Measurements from ENCODE around the gene ARHGEF3.
"Not testable (repeated sequence)": the region's sequence is repeated elsewhere in the genome, so short reads cannot be mapped to it uniquely, and the experiment has no call there.

The ARHGEF3 gene

GRCh38 chr3:56763233-56763632 is 38.5 kb downstream of the ARHGEF3 start:
- TF ChIP-seq POLR2AphosphoS5 (IDR thresholded peaks at IDR 0.05; ENCODE audit: borderline replicate concordance, low read depth, low read length) (no peak), FOXP2 (optimal IDR thresholded peaks at IDR 0.05; ENCODE audit: control extremely low read depth, extremely low read length, insufficient read depth) (no peak), EZH2 (IDR thresholded peaks at IDR 0.05) (no peak)
- DNase-seq (ENCODE audit: low read depth, low spot score), result no peak
- Histone ChIP-seq H3K9me3 (ENCODE audit: low read depth, low read length) (no peaks in the 10 kb centered on the region), H3K4me3 (no peak overlapping the region), H3K9ac (ENCODE audit: insufficient read length) (no peak overlapping the region), H3K36me3 (ENCODE audit: insufficient read depth, low read length) (no peaks in the 10 kb centered on the region), H3K27ac (no peak overlapping the region)

- H3K36me3 ChIP-seq (ENCODE audit: insufficient read depth, low read length), result no peaks in the 10 kb centered on the region
- no peak overlapping the region for H3K4me3 ChIP-seq
- no peak for DNase-seq (ENCODE audit: low read depth, low spot score)
- TF ChIP-seq POLR2AphosphoS5 (IDR thresholded peaks at IDR 0.05; ENCODE audit: borderline replicate concordance, low read depth, low read length), result no peak
- no peak for TF ChIP-seq EZH2 (IDR thresholded peaks at IDR 0.05)
- no peak for TF ChIP-seq FOXP2 (optimal IDR thresholded peaks at IDR 0.05; ENCODE audit: control extremely low read depth, extremely low read length, insufficient read depth)
- no peak overlapping the region for H3K9ac ChIP-seq (ENCODE audit: insufficient read length)
- H3K9me3 ChIP-seq (ENCODE audit: low read depth, low read length), result no peaks in the 10 kb centered on the region
- no peak overlapping the region for H3K27ac ChIP-seq
Measured at GRCh38 chr3:56762718-56763117, 39.0 kb downstream of the ARHGEF3 start.

- TF ChIP-seq EZH2 (IDR thresholded peaks at IDR 0.05) (no peak), FOXP2 (optimal IDR thresholded peaks at IDR 0.05; ENCODE audit: control extremely low read depth, extremely low read length, insufficient read depth) (no peak), POLR2AphosphoS5 (IDR thresholded peaks at IDR 0.05; ENCODE audit: borderline replicate concordance, low read depth, low read length) (no peak)
- Histone ChIP-seq H3K4me3 (no peak overlapping the region), H3K36me3 (ENCODE audit: insufficient read depth, low read length) (no peaks in the 10 kb centered on the region), H3K27ac (no peak overlapping the region), H3K9ac (ENCODE audit: insufficient read length) (no peak overlapping the region), H3K9me3 (ENCODE audit: low read depth, low read length) (no peaks in the 10 kb centered on the region)
- no peak for DNase-seq (ENCODE audit: low read depth, low spot score)
Measured at GRCh38 chr3:56761887-56762651, 39.7 kb downstream of the ARHGEF3 start.

GRCh38 chr3:56761023-56761422 is 40.7 kb downstream of the ARHGEF3 start:
- Histone ChIP-seq H3K27ac (no peak overlapping the region), H3K9ac (ENCODE audit: insufficient read length) (no peak overlapping the region), H3K9me3 (ENCODE audit: low read depth, low read length) (no peaks in the 10 kb centered on the region), H3K4me3 (no peak overlapping the region), H3K36me3 (ENCODE audit: insufficient read depth, low read length) (no peaks in the 10 kb centered on the region)
- DNase-seq (ENCODE audit: low read depth, low spot score), result no peak
- no peak for TF ChIP-seq EZH2 (IDR thresholded peaks at IDR 0.05)
- no peak for TF ChIP-seq POLR2AphosphoS5 (IDR thresholded peaks at IDR 0.05; ENCODE audit: borderline replicate concordance, low read depth, low read length)
- TF ChIP-seq FOXP2 (optimal IDR thresholded peaks at IDR 0.05; ENCODE audit: control extremely low read depth, extremely low read length, insufficient read depth), result no peak

- TF ChIP-seq FOXP2 (optimal IDR thresholded peaks at IDR 0.05; ENCODE audit: control extremely low read depth, extremely low read length, insufficient read depth), result no peak
- TF ChIP-seq POLR2AphosphoS5 (IDR thresholded peaks at IDR 0.05; ENCODE audit: borderline replicate concordance, low read depth, low read length), result no peak
- TF ChIP-seq EZH2 (IDR thresholded peaks at IDR 0.05), result no peak
- Histone ChIP-seq H3K9me3 (ENCODE audit: low read depth, low read length) (no peaks in the 10 kb centered on the region), H3K27ac (no peak overlapping the region), H3K36me3 (ENCODE audit: insufficient read depth, low read length) (no peaks in the 10 kb centered on the region), H3K4me3 (no peak overlapping the region), H3K9ac (ENCODE audit: insufficient read length) (no peak overlapping the region)
- DNase-seq (ENCODE audit: low read depth, low spot score), result no peak
Measured at GRCh38 chr3:56759532-56759931, 42.2 kb downstream of the ARHGEF3 start.

- no peak overlapping the region for H3K9ac ChIP-seq (ENCODE audit: insufficient read length)
Measured at GRCh38 chr3:56758539-56758981, 43.2 kb downstream of the ARHGEF3 start.

GRCh38 chr3:56758042-56758441 is 43.7 kb downstream of the ARHGEF3 start:
- not testable (repeated sequence) for DNase-seq (ENCODE audit: low read depth, low spot score); H3K27ac ChIP-seq; H3K9me3 ChIP-seq (ENCODE audit: low read depth, low read length); H3K9ac ChIP-seq (ENCODE audit: insufficient read length); H3K36me3 ChIP-seq (ENCODE audit: insufficient read depth, low read length); H3K4me3 ChIP-seq

More at GRCh38 chr3:56758539-56758981, 43.2 kb downstream of the ARHGEF3 start:
- H3K36me3 ChIP-seq (ENCODE audit: insufficient read depth, low read length), result no peaks in the 10 kb centered on the region
- H3K27ac ChIP-seq, result no peak overlapping the region
- no peak for DNase-seq (ENCODE audit: low read depth, low spot score)
- no peak overlapping the region for H3K4me3 ChIP-seq
- no peaks in the 10 kb centered on the region for H3K9me3 ChIP-seq (ENCODE audit: low read depth, low read length)
- no peak for TF ChIP-seq EZH2 (IDR thresholded peaks at IDR 0.05)
- TF ChIP-seq FOXP2 (optimal IDR thresholded peaks at IDR 0.05; ENCODE audit: control extremely low read depth, extremely low read length, insufficient read depth), result no peak
- TF ChIP-seq POLR2AphosphoS5 (IDR thresholded peaks at IDR 0.05; ENCODE audit: borderline replicate concordance, low read depth, low read length), result no peak

GRCh38 chr3:56754741-56755417 is 46.9 kb downstream of the ARHGEF3 start:
- Histone ChIP-seq H3K9me3 (ENCODE audit: low read depth, low read length) (no peaks in the 10 kb centered on the region), H3K27ac (no peak overlapping the region), H3K9ac (ENCODE audit: insufficient read length) (no peak overlapping the region), H3K36me3 (ENCODE audit: insufficient read depth, low read length) (no peaks in the 10 kb centered on the region), H3K4me3 (no peak overlapping the region)
- no peak for DNase-seq (ENCODE audit: low read depth, low spot score)
- TF ChIP-seq POLR2AphosphoS5 (IDR thresholded peaks at IDR 0.05; ENCODE audit: borderline replicate concordance, low read depth, low read length) (no peak), FOXP2 (optimal IDR thresholded peaks at IDR 0.05; ENCODE audit: control extremely low read depth, extremely low read length, insufficient read depth) (no peak), EZH2 (IDR thresholded peaks at IDR 0.05) (no peak)

Measured in SK-N-MC (cell line).